Measurements from ENCODE around the gene HIKESHI. TPM values are rescaled to one million over a fixed set of nuclear protein-coding genes. Genes with fewer than 3 reads are reported as not detected.

Gene HIKESHI
- total RNA-seq, 4 donors from 2014 or later, result 30.1 to 60.9 (median 51.8) TPM

DNA sequence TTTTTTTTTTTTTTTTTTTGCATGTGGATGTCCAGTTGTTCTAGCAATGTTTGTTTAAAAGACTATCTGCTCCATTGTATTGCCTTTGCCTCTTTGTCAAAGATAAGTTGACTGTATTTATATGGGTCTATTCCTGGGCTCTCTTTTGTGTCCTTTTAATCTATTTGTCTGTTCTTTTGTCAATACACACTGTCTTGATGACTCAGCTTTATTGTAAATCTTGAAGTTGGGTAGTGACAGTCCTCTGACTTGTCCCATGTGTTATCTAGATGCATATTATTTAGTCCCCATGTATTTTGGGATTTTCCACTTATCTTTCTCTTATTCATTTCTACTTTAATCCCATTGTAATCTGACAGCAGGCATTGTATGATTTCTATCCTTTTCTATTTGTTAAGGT, 75.9 kb downstream of the HIKESHI start:
- DNase-seq (no peak), ATAC-seq (no peak)
- no peak for TF ChIP-seq POLR2A (IDR thresholded peaks at IDR 0.05)
- no peak for TF ChIP-seq CTCF (IDR thresholded peaks at IDR 0.05 in 4 of 5, conservative IDR thresholded peaks at IDR 0.05 in 1 of 5)
- intact Hi-C loops (cut with DNase I; ENCODE audit: low total_unique reads), result no loop called here
- H3K4me1 ChIP-seq, result no peaks in the 10 kb centered on the region
- no peaks in the 10 kb centered on the region for H3K27me3 ChIP-seq
- in situ Hi-C loops (cut with MboI; ENCODE audit: low sequenced_read_pairs in 4 of 4), result no loop called here
- H3K36me3 ChIP-seq, result no peaks in the 10 kb centered on the region
- no peak overlapping the region for H3K4me3 ChIP-seq
- no peak overlapping the region for H3K27ac ChIP-seq
- no peaks in the 10 kb centered on the region for H3K9me3 ChIP-seq

DNA sequence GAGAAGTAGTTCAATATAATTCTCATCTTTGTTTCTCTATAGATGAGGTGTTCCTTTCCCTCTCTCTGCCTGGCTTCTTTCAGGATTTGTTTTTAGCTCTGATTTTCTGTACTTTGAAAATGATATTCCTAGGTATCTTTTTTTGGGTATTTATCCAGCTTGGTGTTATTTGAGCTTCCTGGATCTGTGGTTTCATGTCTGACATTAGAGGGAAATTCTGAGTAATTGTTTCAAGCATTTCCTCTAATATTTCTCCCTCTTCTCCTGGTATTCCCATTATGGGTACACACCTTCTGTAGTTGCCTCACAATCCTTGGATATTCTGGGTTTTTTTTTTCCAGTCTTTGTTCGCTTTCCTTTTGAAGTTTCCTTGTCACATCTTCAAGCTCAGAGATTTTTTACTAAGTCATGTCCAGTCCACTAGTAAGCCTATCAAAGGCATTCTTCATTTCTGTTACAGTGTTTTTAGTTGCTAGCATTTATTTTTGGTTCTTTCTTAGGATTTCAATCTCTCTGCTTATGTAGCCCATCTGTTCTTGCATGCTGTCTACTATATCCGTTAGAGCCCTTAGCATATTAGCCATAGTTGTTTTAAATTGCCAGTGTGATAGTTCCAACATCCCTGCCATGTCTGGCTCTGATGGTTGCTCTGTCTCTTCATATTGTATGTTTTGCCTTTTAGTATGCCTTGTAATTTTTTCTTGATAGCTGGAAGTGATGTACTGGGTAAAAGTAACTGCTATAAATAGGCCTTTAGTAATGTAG, 78.4 kb downstream of the HIKESHI start:
- Histone ChIP-seq H3K4me3 (no peak overlapping the region), H3K36me3 (no peaks in the 10 kb centered on the region), H3K4me1 (no peaks in the 10 kb centered on the region), H3K9me3 (no peaks in the 10 kb centered on the region), H3K27me3 (no peaks in the 10 kb centered on the region), H3K27ac (no peak overlapping the region)
- DNase-seq (no peak), ATAC-seq (no peak)
- intact Hi-C loops (cut with DNase I; ENCODE audit: low total_unique reads) (no loop called here), in situ Hi-C loops (cut with MboI; ENCODE audit: low sequenced_read_pairs in 4 of 4) (no loop called here)
- TF ChIP-seq CTCF (IDR thresholded peaks at IDR 0.05 in 4 of 5, conservative IDR thresholded peaks at IDR 0.05 in 1 of 5) (no peak), POLR2A (IDR thresholded peaks at IDR 0.05) (no peak)

- no peaks in the 10 kb centered on the region for H3K27me3 ChIP-seq
- no peak overlapping the region for H3K27ac ChIP-seq
- no peaks in the 10 kb centered on the region for H3K4me1 ChIP-seq
- no peak overlapping the region for H3K4me3 ChIP-seq
- H3K9me3 ChIP-seq, result no peaks in the 10 kb centered on the region
- intact Hi-C loops (cut with DNase I; ENCODE audit: low total_unique reads), result no loop called here
- no peak for DNase-seq
- in situ Hi-C loops (cut with MboI; ENCODE audit: low sequenced_read_pairs in 4 of 4), result no loop called here
- ATAC-seq, result no peak
- H3K36me3 ChIP-seq, result no peaks in the 10 kb centered on the region
- TF ChIP-seq CTCF (IDR thresholded peaks at IDR 0.05 in 4 of 5, conservative IDR thresholded peaks at IDR 0.05 in 1 of 5) (no peak), POLR2A (IDR thresholded peaks at IDR 0.05) (no peak)
Measured at GRCh38 chr11:86383041-86383955, 81.3 kb downstream of the HIKESHI start.

DNA sequence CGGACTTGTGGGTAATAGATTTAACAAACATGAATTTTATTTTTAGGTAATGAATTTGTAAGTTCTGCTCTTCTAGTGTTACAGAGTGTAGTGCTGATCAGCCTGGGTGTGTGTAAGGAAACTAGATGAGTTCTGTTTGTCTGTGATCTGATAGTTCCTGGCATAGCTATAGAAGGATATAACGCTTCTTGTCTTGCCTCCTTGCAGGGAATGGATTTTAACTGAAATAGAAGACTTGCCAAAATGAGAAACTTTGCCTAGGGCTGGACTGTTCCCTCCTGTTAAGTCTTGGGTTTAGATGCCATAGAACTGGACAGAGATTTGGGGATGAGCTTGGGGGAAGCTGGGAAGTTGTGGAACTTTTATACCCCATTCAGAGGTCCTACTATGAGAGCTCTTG, 84.2 kb downstream of the HIKESHI start:
- intact Hi-C loops (cut with DNase I; ENCODE audit: low total_unique reads) (no loop called here), in situ Hi-C loops (cut with MboI; ENCODE audit: low sequenced_read_pairs in 4 of 4) (no loop called here)
- Histone ChIP-seq H3K36me3 (no peaks in the 10 kb centered on the region), H3K27me3 (no peaks in the 10 kb centered on the region), H3K27ac (no peak overlapping the region), H3K9me3 (no peaks in the 10 kb centered on the region), H3K4me1 (no peaks in the 10 kb centered on the region), H3K4me3 (no peak overlapping the region)
- DNase-seq (no peak), ATAC-seq (no peak)
- TF ChIP-seq CTCF (IDR thresholded peaks at IDR 0.05 in 4 of 5, conservative IDR thresholded peaks at IDR 0.05 in 1 of 5), result no peak
- no peak for TF ChIP-seq POLR2A (IDR thresholded peaks at IDR 0.05)

Data from gastrocnemius medialis (tissue), 4 donors.